GM20431 (cell line): Measurements from ENCODE around the gene CTTNBP2NL.
"Not testable (repeated sequence)": the region's sequence is repeated elsewhere in the genome, so short reads cannot be mapped to it uniquely, and the experiment has no call there.

Experiments used
- in situ Hi-C: fragments of 300-500 bp; cut with MseI, MboI; formaldehyde crosslinking; loops from one replicate; pipeline ENCODE4 v1.15.0; 2020; ENCODE audit warnings: low sequenced_read_pairs; ENCODE audit not compliant: unreplicated experiment

CTTNBP2NL gene

DNA sequence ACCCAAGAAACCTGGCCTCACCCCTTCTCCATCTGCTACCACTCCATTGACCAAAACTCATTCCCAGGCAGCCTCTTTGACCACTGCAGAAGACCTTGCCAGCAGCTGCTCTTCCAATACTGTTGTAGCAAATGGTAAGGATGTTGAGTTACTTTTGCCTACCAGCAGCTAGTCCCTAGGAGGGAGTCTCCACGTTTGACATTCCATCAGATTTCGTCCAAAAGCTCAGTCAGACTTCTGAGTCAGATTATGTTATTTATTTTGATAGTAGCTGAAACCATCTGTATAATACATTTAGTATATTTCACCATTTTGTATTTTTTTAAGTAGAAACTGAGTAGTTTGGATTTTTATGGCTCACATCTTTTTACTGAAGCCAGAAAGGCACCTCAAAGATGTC is 61.2 kb downstream of the CTTNBP2NL start:
- in situ Hi-C loops, result no loop called here

GRCh38 chr1:112457955-112458354 is 61.9 kb downstream of the CTTNBP2NL start:
- in situ Hi-C loops, result no loop called here

DNA sequence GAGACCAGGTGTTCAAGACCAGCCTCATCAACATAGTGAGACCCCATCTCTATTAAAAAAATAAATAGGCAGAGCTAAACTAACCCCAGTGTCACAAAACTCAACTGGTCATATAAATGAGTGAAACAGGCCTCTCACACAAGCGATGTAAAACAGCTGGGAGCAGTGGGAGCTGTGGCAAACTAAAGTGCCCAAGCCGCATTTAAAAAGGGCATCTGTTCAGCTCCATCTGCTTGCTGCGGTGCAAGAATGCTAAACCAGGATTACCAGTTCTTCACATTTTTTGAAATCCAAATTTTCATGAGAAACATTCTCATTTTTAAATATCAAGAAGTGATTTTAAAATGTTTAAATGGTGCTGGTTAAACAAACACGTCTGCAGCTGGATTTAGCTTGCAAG is 62.7 kb downstream of the CTTNBP2NL start:
- in situ Hi-C loops, result no loop called here

GRCh38 chr1:112460615-112461014 is 64.6 kb downstream of the CTTNBP2NL start:
- in situ Hi-C loops, result no loop called here

GRCh38 chr1:112461200-112461871 is 65.3 kb downstream of the CTTNBP2NL start:
- in situ Hi-C loops, result no loop called here

GRCh38 chr1:112462953-112463279 is 66.9 kb downstream of the CTTNBP2NL start:
- in situ Hi-C loops, result no loop called here

- in situ Hi-C loops, result no loop called here
Measured at GRCh38 chr1:112464501-112464900, 68.5 kb downstream of the CTTNBP2NL start.

DNA sequence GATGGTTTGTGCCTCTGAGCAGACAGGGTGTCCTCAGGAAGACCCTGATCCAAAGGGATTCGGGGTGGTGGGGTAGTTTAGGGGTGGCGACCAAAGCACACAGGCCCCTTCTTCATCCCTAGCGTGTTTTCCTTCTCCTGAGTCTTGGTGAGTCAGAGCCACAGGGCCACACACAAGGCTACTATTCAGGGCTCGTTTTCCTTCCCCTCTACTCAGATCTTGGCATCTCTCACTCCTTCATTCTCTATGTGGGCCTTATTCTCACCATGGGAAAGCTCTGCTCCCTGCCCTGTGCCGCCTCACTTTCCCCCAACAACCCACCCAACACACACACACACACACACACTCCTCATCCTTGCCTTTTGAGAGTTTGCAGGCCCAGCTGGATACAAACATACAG is 69.1 kb downstream of the CTTNBP2NL start:
- in situ Hi-C loops, result no loop called here

GRCh38 chr1:112466078-112466660 is 70.2 kb downstream of the CTTNBP2NL start:
- in situ Hi-C loops, result no loop called here

- in situ Hi-C loops, result not testable (repeated sequence)
Measured at GRCh38 chr1:112470324-112470723, 74.3 kb downstream of the CTTNBP2NL start.

- in situ Hi-C loops, result no loop called here
Measured at GRCh38 chr1:112470966-112471365, 75.0 kb downstream of the CTTNBP2NL start.

- in situ Hi-C loops, result no loop called here
Measured at GRCh38 chr1:112472142-112472541, 76.1 kb downstream of the CTTNBP2NL start.

DNA sequence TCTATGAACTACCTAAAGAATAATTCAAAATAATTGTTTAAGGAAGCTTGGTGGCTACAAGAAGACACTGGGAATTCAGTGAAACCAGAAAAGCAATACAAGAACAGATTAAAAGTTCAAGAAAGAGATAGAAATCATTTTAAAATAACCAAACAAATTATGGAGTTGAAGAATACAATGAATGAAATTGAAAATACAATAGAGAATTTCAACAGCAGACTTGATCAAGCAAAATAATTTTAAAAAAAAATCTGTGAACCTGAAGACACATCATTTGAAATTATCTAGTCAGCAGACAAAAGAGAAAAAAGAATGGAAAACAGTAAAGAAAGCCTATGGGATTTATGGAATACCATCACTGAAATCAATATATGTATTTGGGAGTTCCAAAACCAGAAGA is 81.5 kb downstream of the CTTNBP2NL start:
- in situ Hi-C loops, result no loop called here

DNA sequence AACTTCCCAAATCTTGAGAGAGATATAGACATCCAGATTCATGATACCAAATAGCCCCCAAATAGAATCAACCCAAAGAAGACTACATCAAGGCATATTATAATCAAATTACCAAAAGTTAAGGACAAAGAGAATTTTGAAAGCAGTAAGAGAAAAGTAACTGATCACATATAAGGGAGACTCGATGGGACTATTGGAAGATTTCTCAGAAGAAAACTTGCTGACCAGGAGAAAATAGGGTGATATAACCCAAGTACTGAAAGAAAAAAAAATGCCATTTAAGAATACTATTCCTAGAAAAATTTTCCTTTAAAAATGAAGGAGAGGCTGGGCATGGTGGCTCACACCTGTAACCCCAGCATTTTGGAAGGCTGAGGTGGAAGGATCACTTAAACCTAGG is 82.3 kb downstream of the CTTNBP2NL start:
- in situ Hi-C loops, result no loop called here

- in situ Hi-C loops, result not testable (repeated sequence)
Measured at GRCh38 chr1:112486063-112486462, 90.0 kb downstream of the CTTNBP2NL start.

- in situ Hi-C loops, result not testable (repeated sequence)
Measured at GRCh38 chr1:112487686-112488085, 91.7 kb downstream of the CTTNBP2NL start.

- in situ Hi-C loops, result no loop called here
Measured at GRCh38 chr1:112488141-112488540, 92.1 kb downstream of the CTTNBP2NL start.

GRCh38 chr1:112492076-112492475 is 96.1 kb downstream of the CTTNBP2NL start:
- in situ Hi-C loops, result no loop called here

- in situ Hi-C loops, result no loop called here
Measured at GRCh38 chr1:112493351-112493750, 97.3 kb downstream of the CTTNBP2NL start.

- in situ Hi-C loops, result no loop called here
Measured at GRCh38 chr1:112496290-112496689, 100.3 kb downstream of the CTTNBP2NL start.

DNA sequence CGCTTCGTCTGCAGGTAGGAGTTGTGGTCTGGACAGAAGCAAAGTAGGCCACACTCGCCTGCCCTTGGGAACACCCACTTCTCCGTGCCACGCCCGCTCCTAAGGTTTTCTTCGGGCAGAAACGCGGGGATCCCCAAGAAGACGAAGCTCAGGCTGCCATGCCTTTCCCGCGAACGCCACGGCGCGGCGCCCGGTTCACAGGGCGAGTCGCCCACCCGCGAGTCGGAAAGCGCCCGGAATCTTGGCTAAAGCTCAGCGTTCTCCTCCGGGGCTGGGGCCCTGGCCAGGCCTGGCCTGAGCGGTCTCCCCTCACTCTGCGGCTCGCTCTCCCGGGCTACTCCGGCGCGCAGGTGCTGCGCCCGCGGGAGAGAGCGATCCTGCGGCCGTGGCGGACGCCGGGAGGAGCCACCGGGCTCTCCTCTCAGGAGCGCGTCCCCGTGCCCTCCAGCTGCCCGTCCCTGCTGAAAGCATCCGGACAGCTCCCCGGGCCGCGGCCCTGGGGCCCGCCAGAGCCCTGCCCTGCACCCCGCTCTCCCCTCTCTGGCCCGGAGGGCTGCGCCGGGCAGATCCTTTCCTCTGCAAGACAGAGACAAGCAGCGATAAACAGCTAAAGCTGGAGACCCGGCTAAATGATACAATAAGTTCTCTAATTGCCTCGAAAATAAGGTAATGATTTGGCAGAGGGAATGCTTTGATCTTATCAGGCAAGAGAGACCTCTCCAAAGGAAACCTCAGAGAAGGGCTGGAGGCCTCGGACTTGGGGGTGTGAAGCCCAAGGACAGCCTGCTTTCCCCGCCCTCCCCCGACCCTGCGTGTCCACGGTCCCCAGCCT is 106.0 kb downstream of the CTTNBP2NL start:
- in situ Hi-C loops, result loop anchor here (25.0 kb wide), 1 partner anchor 210 kb away; the partner anchor contains the start of genes PPM1J and RHOC
